ENCODE data around the gene RNF207. TPM values are rescaled to one million over a fixed set of nuclear protein-coding genes. Genes with fewer than 3 reads are reported as not detected.

Gene RNF207
- total and polyA plus RNA-seq, 2 of the 4 experiments (the other 2 are of a cell fraction): 2.7 to 17.2 TPM

- no peak for TF ChIP-seq CHD1 (IDR thresholded peaks at IDR 0.05; ENCODE audit: low read depth, low read length)
Measured at GRCh38 chr1:6241887-6242740, 36.2 kb downstream of the RNF207 start (continued).

DNA sequence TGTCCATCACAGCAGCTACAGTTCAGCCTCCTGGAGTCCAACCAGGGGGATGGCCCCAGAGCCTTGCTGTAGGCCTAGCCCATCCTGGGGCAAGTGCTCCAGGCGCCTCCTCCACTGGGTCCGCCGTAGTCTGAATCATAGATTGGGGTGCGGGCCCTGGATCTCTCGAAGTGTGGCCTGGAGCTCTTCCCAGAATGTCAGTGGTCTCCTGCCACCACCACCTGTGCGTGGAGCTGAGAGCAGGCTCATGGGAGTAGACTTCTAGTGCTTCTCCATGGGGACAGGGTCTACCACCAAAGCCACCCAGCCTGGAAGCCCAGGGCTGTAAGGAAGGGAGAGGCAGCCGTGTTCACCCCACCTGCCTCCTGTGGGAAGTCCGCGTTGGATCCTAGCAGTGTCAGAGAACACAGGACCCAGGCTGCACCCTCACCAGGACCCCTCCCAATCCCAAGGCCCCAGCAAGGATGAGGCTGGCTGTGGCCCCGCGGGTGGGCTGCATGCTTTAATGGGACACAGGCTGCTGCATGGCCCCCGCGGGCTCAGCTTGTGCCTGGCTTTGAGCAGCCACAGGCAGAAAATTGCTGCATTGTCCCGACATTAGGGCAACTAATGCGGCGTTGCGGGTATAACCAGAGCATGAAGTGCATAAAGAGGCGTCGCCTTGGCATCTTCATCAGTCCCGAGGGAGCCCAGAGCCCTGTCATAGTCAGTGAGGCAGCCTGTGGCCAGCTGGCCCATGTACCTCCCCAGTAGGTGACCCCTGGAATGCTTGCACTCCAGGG, 37.3 kb downstream of the RNF207 start:
- Histone ChIP-seq H3K27me3 (ENCODE audit: control insufficient read depth, insufficient read depth, low read length) (peaks cover 66% of the 10 kb centered on the region), H3K36me3 (ENCODE audit: control insufficient read depth, insufficient read depth, low read length) (no peaks in the 10 kb centered on the region), H2AK9ac (replicated peaks; ENCODE audit: low read depth, low read length, poor library complexity) (no peak overlapping the region), H2AK5ac (ENCODE audit: low read depth, low read length) (no peak overlapping the region), H3K4me1 (ENCODE audit: control insufficient read depth, insufficient read depth, low read length) (no peaks in the 10 kb centered on the region), H2BK120ac (ENCODE audit: low read depth, low read length) (no peak overlapping the region), H3K4me2 (ENCODE audit: low read depth, low read length) (no peak overlapping the region), H3K14ac (replicated peaks; ENCODE audit: low read depth, low read length) (no peak overlapping the region), H2BK5ac (ENCODE audit: low read depth, low read length, poor library complexity, severe bottlenecking) (no peak overlapping the region), H2AFZ (replicated peaks; ENCODE audit: low read length, poor library complexity) (no peak overlapping the region), H3K23ac (ENCODE audit: low read depth, low read length) (no peak overlapping the region), H4K91ac (ENCODE audit: insufficient read depth, low read depth, low read length) (no peak overlapping the region), H4K8ac (ENCODE audit: low read depth in 2 of 2, low read length in 2 of 2) (no peak overlapping the region), H4K5ac (ENCODE audit: low read depth, low read length) (no peak overlapping the region), H3K9ac (ENCODE audit: low read depth, low read length) (no peak overlapping the region), H3K4me3 (ENCODE audit: insufficient read depth, low read depth, low read length) (no peak overlapping the region), H2BK15ac (ENCODE audit: low read depth, low read length) (no peak overlapping the region), H3K18ac (ENCODE audit: low read depth, low read length) (no peak overlapping the region), H3K9me1 (ENCODE audit: insufficient read depth, low read length) (no peaks in the 10 kb centered on the region), H3K27ac (ENCODE audit: insufficient read depth, low read length) (no peak overlapping the region), H3K4ac (ENCODE audit: low read depth, low read length) (no peak overlapping the region), H4K20me1 (ENCODE audit: insufficient read depth, low read length) (peaks cover 16% of the 10 kb centered on the region), H3K79me1 (ENCODE audit: low read depth in 1 of 2, low read length in 2 of 2) (no peaks in the 10 kb centered on the region), H3K56ac (ENCODE audit: extremely low read depth, insufficient read depth, low read length) (no peak overlapping the region), H2BK20ac (ENCODE audit: low read depth, low read length) (no peak overlapping the region), H3K9me3 (ENCODE audit: control insufficient read depth, insufficient read depth, low read length) (no peaks in the 10 kb centered on the region)
- intact Hi-C loops (cut with micrococcal nuclease): no loop called here
- in situ Hi-C loops (cut with MboI; ENCODE audit: low sequenced_read_pairs): no loop called here
- ATAC-seq (ENCODE audit: low read depth) (no peak), DNase-seq (no peak)
- POLR2A ChIA-PET (ENCODE audit: unreplicated experiment): no interaction called here
- CTCF ChIA-PET: no interaction called here
- 13% methylated on average over 9 of the region's 20 CpGs; no CpG with 5 or more reads in 1 of the 2 experiments for WGBS, 2 experiments (ENCODE audit: extremely low coverage in 2 of 2, insufficient read length in 1 of 2)
- dilution Hi-C loops (cut with HindIII; ENCODE audit: low sequenced_read_pairs, unreplicated experiment): no loop called here
- no TSS peak for BruUV-seq (replicated peaks)
- no peak for TF ChIP-seq POLR2A (IDR thresholded peaks at IDR 0.05; ENCODE audit: low read depth, low read length)
